K562 (cell line): ENCODE data around the gene NNAT. TPM values are rescaled to one million over a fixed set of nuclear protein-coding genes. Genes with fewer than 3 reads are reported as not detected.

ENCODE experiments used
- ATF4 ChIP-seq: fragments of 450-650 bp; formaldehyde crosslinking; IDR thresholded peaks from 2 replicates; pipeline ENCODE4 v1.4.0; 2022; ENCODE audit warnings: mild to moderate bottlenecking, moderate library complexity
- ATF7 ChIP-seq: fragments of 450-650 bp; IDR thresholded peaks from 2 replicates; pipeline ENCODE4 v1.7.1; 2014; ENCODE audit warnings: mild to moderate bottlenecking, moderate library complexity
- BCLAF1 ChIP-seq, 2 experiments: fragments of 450-650 bp in 1 of 2; IDR thresholded peaks; 2 replicates each; pipeline ENCODE4 v1.6.1; 2011 to 2017; ENCODE audit warnings: low read depth in 2 of 2, antibody characterized with exemption in 1 of 2, borderline replicate concordance in 1 of 2, low read length in 1 of 2, mild to moderate bottlenecking in 1 of 2, mixed read lengths in 1 of 2; ENCODE audit not compliant: control insufficient read depth in 1 of 2
- CBX8 ChIP-seq: fragments of 200-600 bp; sonication (generic); IDR thresholded peaks from 2 replicates; pipeline ENCODE4 v1.6.1; 2012; ENCODE audit warnings: borderline replicate concordance, mixed run types, low read depth, mild to moderate bottlenecking, moderate library complexity, mixed read lengths, low read length, control low read depth, inconsistent platforms; ENCODE audit not compliant: poor library complexity, severe bottlenecking; ENCODE audit errors: extremely low read depth
- COPS2 ChIP-seq: fragments of 450-650 bp; conservative IDR thresholded peaks from 2 replicates; pipeline ENCODE4 v1.6.1; 2016; ENCODE audit warnings: mild to moderate bottlenecking, moderate library complexity
- FOXP4 ChIP-seq: sonication (generic); formaldehyde crosslinking; IDR thresholded peaks from 2 replicates; pipeline ENCODE4 v1.8.0; 2022; ENCODE audit warnings: mild to moderate bottlenecking, missing genetic modification reagents, borderline replicate concordance
- PTBP1 ChIP-seq: fragments of 200-400 bp; formaldehyde crosslinking; IDR thresholded peaks from 2 replicates; pipeline ENCODE4 v1.6.1; 2017; ENCODE audit warnings: low read depth, low read length
- RAD21 ChIP-seq, 2 experiments: fragments of 250-450 bp in 1 of 2; fragments of 450-650 bp in 1 of 2; sonication (Bioruptor Pico) in 1 of 2; formaldehyde crosslinking in 1 of 2; IDR thresholded peaks in 1 of 2; conservative IDR thresholded peaks in 1 of 2; 2 replicates each; pipeline versions ENCODE4 v1.4.0 to v1.8.0; 2020 to 2022; ENCODE audit warnings: mild to moderate bottlenecking in 2 of 2, moderate library complexity in 1 of 2
- SREBF2 ChIP-seq: sonication (generic); formaldehyde crosslinking; IDR thresholded peaks from 2 replicates; pipeline ENCODE4 v1.4.0; 2020; ENCODE audit warnings: mild to moderate bottlenecking, missing genetic modification reagents
- TFE3 ChIP-seq: fragments of 450-650 bp; formaldehyde crosslinking; IDR thresholded peaks from 2 replicates; pipeline ENCODE4 v1.4.0; 2020; ENCODE audit warnings: mild to moderate bottlenecking, mixed read lengths
- THAP7 ChIP-seq: fragments of 250-450 bp; sonication (Bioruptor Pico); IDR thresholded peaks from 2 replicates; pipeline ENCODE4 v1.5.0; 2021
- ZNF592 ChIP-seq: fragments of 450-650 bp; IDR thresholded peaks from 2 replicates; pipeline ENCODE4 v1.6.1; 2017; ENCODE audit warnings: antibody characterized with exemption, mild to moderate bottlenecking
- polyA plus RNA-seq, 8 experiments: library from polyadenylated mRNA; depleted of rRNA in 4 of 8; stranded (reverse) in 5 of 8; unstranded in 3 of 8; fragments of >200 nt; fragmentation: Nextera tagmentation in 2 of 8; fragmentation: Illumina TruSeq in 1 of 8; extraction: Ambion mirVana in 2 of 8; extraction: Trizol in 1 of 8; gene quantifications; 2 replicates each; pipeline versions ENCODE4 v1.2.1 to v1.2.3, GENCODE V29; 2011 to 2014; ENCODE audit warnings: inconsistent platforms in 1 of 8, missing spikeins in 1 of 8
- total RNA-seq, 7 experiments: library from RNA; depleted of rRNA in 6 of 7; stranded (reverse); fragments of >200 nt in 6 of 7; fragmentation: Illumina TruSeq in 2 of 7; extraction: Trizol in 2 of 7; gene quantifications; 2 replicates each; pipeline versions ENCODE4 v1.2.1 to v1.2.3, GENCODE V29; 2011 to 2021; ENCODE audit warnings: low replicate concordance in 1 of 7

NNAT gene
- total and polyA plus RNA-seq, 9 of the 15 experiments (the other 6 are each of a cell fraction or from before 2014, with no cell fraction given): 0.13 TPM; not detected in 8

GRCh38 chr20:37542281-37542680, 21.2 kb downstream of the NNAT start (continued):
- TF ChIP-seq THAP7 (CRISPR knock-in tag) (no peak), ZNF592 (peak; percentile 78), TFE3 (CRISPR knock-in tag) (peak; percentile 76), CBX8 (no peak), SREBF2 (CRISPR knock-in tag) (no peak), ATF4 (CRISPR knock-in tag) (peak; percentile 89), BCLAF1 (IDR thresholded peaks at IDR 0.05; ENCODE audit: borderline replicate concordance in 1 of 2, control insufficient read depth in 1 of 2, low read depth in 2 of 2, low read length in 1 of 2) (no peak), PTBP1 (no peak), RAD21 (CRISPR knock-in tag; conservative IDR thresholded peaks at IDR 0.05 in 1 of 2, IDR thresholded peaks at IDR 0.05 in 1 of 2) (0 out of 4 replicates have a peak, but pooled peaks of 1 of the 2 experiments have one; percentile 27), COPS2 (no peak), ATF7 (no peak), FOXP4 (CRISPR knock-in tag) (no peak)
